ENCODE measurements around the gene CEP170. TPM values are rescaled to one million over a fixed set of nuclear protein-coding genes. Genes with fewer than 3 reads are reported as not detected.
"Not testable (repeated sequence)": the region's sequence is repeated elsewhere in the genome, so short reads cannot be mapped to it uniquely, and the experiment has no call there.

The CEP170 gene
- total RNA-seq, 4 donors from 2014 or later = 7.5 to 25.4 (median 11.8) TPM

GRCh38 chr1:243184787-243185186 lies 70.3 kb downstream of the CEP170 start:
- intact Hi-C loops (cut with DNase I; ENCODE audit: low total_unique reads); H3K4me3 ChIP-seq; H3K27ac ChIP-seq; H3K36me3 ChIP-seq; H3K27me3 ChIP-seq; H3K9me3 ChIP-seq; in situ Hi-C loops (cut with MboI; ENCODE audit: low pct_ligation_motif_present in 1 of 4, low pct_unique_long_range_greater_than_20kb in 1 of 4, low sequenced_read_pairs in 3 of 4); DNase-seq; H3K4me1 ChIP-seq: not testable (repeated sequence)
- 94 to 100% methylated on average over 3 to 7 of the region's 7 CpGs for WGBS, 2 donors (ENCODE audit: low coverage in 1 of 2)

GRCh38 chr1:243183661-243184060 lies 71.4 kb downstream of the CEP170 start:
- in situ Hi-C loops (cut with MboI; ENCODE audit: low pct_ligation_motif_present in 1 of 4, low pct_unique_long_range_greater_than_20kb in 1 of 4, low sequenced_read_pairs in 3 of 4); H3K27me3 ChIP-seq; H3K36me3 ChIP-seq; H3K4me1 ChIP-seq; H3K4me3 ChIP-seq; DNase-seq; intact Hi-C loops (cut with DNase I; ENCODE audit: low total_unique reads); H3K27ac ChIP-seq; H3K9me3 ChIP-seq: not testable (repeated sequence)

- in situ Hi-C loops (cut with MboI; ENCODE audit: low pct_ligation_motif_present in 1 of 4, low pct_unique_long_range_greater_than_20kb in 1 of 4, low sequenced_read_pairs in 3 of 4); H3K27me3 ChIP-seq; H3K27ac ChIP-seq; DNase-seq; H3K9me3 ChIP-seq; H3K4me1 ChIP-seq; H3K4me3 ChIP-seq; H3K36me3 ChIP-seq; intact Hi-C loops (cut with DNase I; ENCODE audit: low total_unique reads): not testable (repeated sequence)
- 91 to 100% methylated on average over 2 to 3 of the region's 3 CpGs for WGBS, 2 donors (ENCODE audit: low coverage in 1 of 2)
Observed at GRCh38 chr1:243183176-243183575, 71.9 kb downstream of the CEP170 start.

GRCh38 chr1:243179720-243180119 lies 75.4 kb downstream of the CEP170 start:
- Histone ChIP-seq H3K27me3 (no peaks in the 10 kb centered on the region), H3K27ac (no peak overlapping the region), H3K4me1 (no peaks in the 10 kb centered on the region), H3K36me3 (no peaks in the 10 kb centered on the region), H3K9me3 (no peaks in the 10 kb centered on the region), H3K4me3 (no peak overlapping the region)
- no peak for DNase-seq
- intact Hi-C loops (cut with DNase I; ENCODE audit: low total_unique reads) = no loop called here
- TF ChIP-seq EP300 (IDR thresholded peaks at IDR 0.05; ENCODE audit: low read depth) (no peak), POLR2AphosphoS5 (IDR thresholded peaks at IDR 0.05) (no peak), CTCF (IDR thresholded peaks at IDR 0.05) (no peak), POLR2A (IDR thresholded peaks at IDR 0.05) (no peak)
- 72 to 87% methylated on average over 7 of the region's 7 CpGs for WGBS, 2 donors (ENCODE audit: low coverage in 1 of 2)
- in situ Hi-C loops (cut with MboI; ENCODE audit: low pct_ligation_motif_present in 1 of 4, low pct_unique_long_range_greater_than_20kb in 1 of 4, low sequenced_read_pairs in 3 of 4) = no loop called here

- in situ Hi-C loops (cut with MboI; ENCODE audit: low pct_ligation_motif_present in 1 of 4, low pct_unique_long_range_greater_than_20kb in 1 of 4, low sequenced_read_pairs in 3 of 4); H3K9me3 ChIP-seq; intact Hi-C loops (cut with DNase I; ENCODE audit: low total_unique reads); H3K27me3 ChIP-seq; H3K36me3 ChIP-seq; DNase-seq; H3K27ac ChIP-seq; H3K4me1 ChIP-seq; H3K4me3 ChIP-seq: not testable (repeated sequence)
- WGBS, 2 donors (ENCODE audit: low coverage in 1 of 2) = 86 to 87% methylated on average over 2 to 6 of the region's 6 CpGs
Observed at GRCh38 chr1:243177792-243178191, 77.3 kb downstream of the CEP170 start.

- H3K4me3 ChIP-seq; H3K36me3 ChIP-seq; H3K9me3 ChIP-seq; H3K4me1 ChIP-seq; H3K27ac ChIP-seq; DNase-seq; in situ Hi-C loops (cut with MboI; ENCODE audit: low pct_ligation_motif_present in 1 of 4, low pct_unique_long_range_greater_than_20kb in 1 of 4, low sequenced_read_pairs in 3 of 4); H3K27me3 ChIP-seq; intact Hi-C loops (cut with DNase I; ENCODE audit: low total_unique reads): not testable (repeated sequence)
- WGBS, 2 donors (ENCODE audit: low coverage in 1 of 2) = 71 to 81% methylated on average over 2 of the region's 2 CpGs
Observed at GRCh38 chr1:243173758-243174369, 81.2 kb downstream of the CEP170 start.

GRCh38 chr1:243164911-243165310 lies 90.2 kb downstream of the CEP170 start:
- DNase-seq; in situ Hi-C loops (cut with MboI; ENCODE audit: low pct_ligation_motif_present in 1 of 4, low pct_unique_long_range_greater_than_20kb in 1 of 4, low sequenced_read_pairs in 3 of 4); H3K27ac ChIP-seq; H3K27me3 ChIP-seq; H3K9me3 ChIP-seq; H3K4me3 ChIP-seq; intact Hi-C loops (cut with DNase I; ENCODE audit: low total_unique reads); H3K4me1 ChIP-seq; H3K36me3 ChIP-seq: not testable (repeated sequence)
- 91 to 100% methylated on average over 1 to 4 of the region's 4 CpGs for WGBS, 2 donors (ENCODE audit: low coverage in 1 of 2)

GRCh38 chr1:243150906-243151305 lies 104.2 kb downstream of the CEP170 start:
- WGBS, 2 donors (ENCODE audit: low coverage in 1 of 2) = 90 to 95% methylated on average over 6 to 7 of the region's 7 CpGs
- in situ Hi-C loops (cut with MboI; ENCODE audit: low pct_ligation_motif_present in 1 of 4, low pct_unique_long_range_greater_than_20kb in 1 of 4, low sequenced_read_pairs in 3 of 4); H3K27me3 ChIP-seq: not testable (repeated sequence)

GRCh38 chr1:243149120-243149519 lies 106.0 kb downstream of the CEP170 start:
- in situ Hi-C loops (cut with MboI; ENCODE audit: low pct_ligation_motif_present in 1 of 4, low pct_unique_long_range_greater_than_20kb in 1 of 4, low sequenced_read_pairs in 3 of 4); H3K9me3 ChIP-seq; H3K27me3 ChIP-seq; H3K27ac ChIP-seq; DNase-seq; H3K4me3 ChIP-seq; H3K36me3 ChIP-seq; H3K4me1 ChIP-seq; intact Hi-C loops (cut with DNase I; ENCODE audit: low total_unique reads): not testable (repeated sequence)
- WGBS, 2 donors (ENCODE audit: low coverage in 1 of 2) = 91 to 97% methylated on average over 4 of the region's 4 CpGs

More at GRCh38 chr1:243150906-243151305, 104.2 kb downstream of the CEP170 start:
- H3K4me3 ChIP-seq; DNase-seq; H3K27ac ChIP-seq; H3K9me3 ChIP-seq; H3K36me3 ChIP-seq; intact Hi-C loops (cut with DNase I; ENCODE audit: low total_unique reads); H3K4me1 ChIP-seq: not testable (repeated sequence)

- H3K4me3 ChIP-seq; intact Hi-C loops (cut with DNase I; ENCODE audit: low total_unique reads); in situ Hi-C loops (cut with MboI; ENCODE audit: low pct_ligation_motif_present in 1 of 4, low pct_unique_long_range_greater_than_20kb in 1 of 4, low sequenced_read_pairs in 3 of 4): not testable (repeated sequence)
Observed at GRCh38 chr1:243147351-243147750, 107.7 kb downstream of the CEP170 start.

More at GRCh38 chr1:243147351-243147750, 107.7 kb downstream of the CEP170 start:
- H3K27ac ChIP-seq, H3K27me3 ChIP-seq, H3K9me3 ChIP-seq, DNase-seq, H3K36me3 ChIP-seq, H3K4me1 ChIP-seq: not testable (repeated sequence)
